NCI-H524 treated with DMSO at 0.1 percent for 48 hours (cell line): Measurements from ENCODE around the gene TRIM28.
"Not testable (repeated sequence)": the region's sequence is repeated elsewhere in the genome, so short reads cannot be mapped to it uniquely, and the experiment has no call there.

Experiments used
- DNase-seq: peaks from one replicate; lab custom pipeline; 2025; lab: John Stamatoyannopoulos, UW

TRIM28 gene

DNA sequence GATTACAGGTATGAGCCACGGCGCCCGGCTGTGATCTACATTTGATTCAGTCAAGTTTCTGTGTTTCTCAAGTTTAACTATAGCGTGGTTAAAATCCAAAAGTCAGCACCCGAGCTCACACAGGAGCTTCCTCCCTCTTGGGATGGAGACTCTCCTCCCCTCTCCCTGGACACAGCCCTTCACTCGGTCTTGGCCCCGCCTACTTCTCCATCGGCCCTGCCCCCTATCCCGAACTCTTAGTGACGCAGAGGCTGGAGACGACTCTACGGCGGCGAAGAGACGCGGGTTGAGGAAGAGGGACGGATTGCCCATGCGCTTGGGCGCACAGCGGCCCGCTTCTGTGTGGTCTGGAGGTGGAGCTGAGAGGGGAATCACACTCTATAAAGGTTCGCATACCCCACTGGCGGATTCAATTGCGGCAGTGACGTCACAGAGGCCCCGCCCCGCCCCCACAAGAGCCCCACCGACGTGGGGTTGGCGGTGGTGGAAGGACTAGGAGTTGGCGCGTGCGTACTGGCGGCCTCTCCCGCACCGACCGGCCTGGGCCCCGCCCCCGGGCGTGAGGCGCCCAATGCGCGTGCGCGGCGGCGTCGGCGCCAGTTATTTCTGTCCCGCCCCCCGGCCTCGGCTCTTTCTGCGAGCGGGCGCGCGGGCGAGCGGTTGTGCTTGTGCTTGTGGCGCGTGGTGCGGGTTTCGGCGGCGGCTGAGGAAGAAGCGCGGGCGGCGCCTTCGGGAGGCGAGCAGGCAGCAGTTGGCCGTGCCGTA, at the start of gene TRIM28:
Gene TRIM28 (plus strand): TSS at position 239 of the 765 bp plus-strand sequence. CDS start 694 bp downstream, outside the sequence.
- DNase-seq = no peak

DNA sequence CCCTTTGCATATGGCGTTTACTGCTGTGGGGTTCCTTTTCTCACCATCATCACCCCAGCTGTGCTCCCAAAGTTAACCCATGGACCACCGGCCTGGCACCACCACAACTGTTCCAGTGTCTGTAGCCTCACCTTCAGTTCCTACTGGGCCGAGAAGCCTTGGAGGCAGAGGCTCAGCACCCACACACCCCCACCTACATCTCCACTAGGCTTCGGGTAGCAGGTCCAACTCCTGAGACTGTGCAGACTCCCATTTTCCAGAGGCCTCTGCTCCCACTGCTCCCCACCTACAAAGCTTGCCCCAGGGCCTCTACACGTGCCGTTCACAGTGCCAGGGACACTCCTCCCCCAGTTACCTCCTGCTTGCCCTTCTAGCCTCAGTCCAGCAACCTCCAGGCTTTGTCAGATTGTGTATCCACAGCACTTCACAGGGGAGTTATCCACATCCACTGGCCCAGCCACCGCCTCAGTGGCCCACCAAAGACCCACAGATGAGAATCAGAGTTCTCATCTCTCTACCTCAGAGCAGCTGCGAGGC, 46.2 kb upstream of the TRIM28 start:
- DNase-seq = no peak

DNA sequence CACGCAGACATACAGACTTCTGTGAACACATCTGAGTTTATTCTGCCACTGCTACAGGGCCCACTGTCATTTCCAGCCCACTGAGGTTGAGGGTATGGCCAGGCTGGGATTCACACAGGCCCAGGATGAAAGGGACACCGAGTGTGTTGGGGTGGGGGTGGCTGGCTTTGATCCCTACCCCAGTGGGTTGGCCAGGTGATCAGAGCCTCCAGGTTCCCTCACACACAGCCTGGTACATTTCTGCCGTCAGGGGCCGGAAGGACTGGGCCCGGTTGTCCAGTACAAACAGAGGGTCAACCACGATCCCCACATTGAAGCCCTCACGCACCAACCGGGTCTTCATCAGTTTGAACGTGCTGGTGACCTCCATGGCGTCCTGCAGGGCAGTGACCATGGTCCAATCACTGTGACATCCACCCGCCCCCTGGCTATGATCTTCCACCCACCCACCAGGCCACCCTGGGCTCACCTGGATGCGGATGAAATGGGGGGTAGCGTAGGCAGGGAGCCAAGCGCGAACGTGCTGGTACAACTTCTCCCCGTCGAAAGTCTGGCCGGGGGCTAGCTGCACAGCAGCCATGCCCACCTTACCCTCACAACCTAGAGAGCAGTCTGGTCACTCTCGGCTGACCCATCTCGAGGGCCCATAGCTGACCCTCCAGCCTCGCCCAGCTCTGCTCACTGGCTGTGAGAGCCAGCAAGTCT, 45.4 kb upstream of the TRIM28 start:
- DNase-seq = no peak

DNA sequence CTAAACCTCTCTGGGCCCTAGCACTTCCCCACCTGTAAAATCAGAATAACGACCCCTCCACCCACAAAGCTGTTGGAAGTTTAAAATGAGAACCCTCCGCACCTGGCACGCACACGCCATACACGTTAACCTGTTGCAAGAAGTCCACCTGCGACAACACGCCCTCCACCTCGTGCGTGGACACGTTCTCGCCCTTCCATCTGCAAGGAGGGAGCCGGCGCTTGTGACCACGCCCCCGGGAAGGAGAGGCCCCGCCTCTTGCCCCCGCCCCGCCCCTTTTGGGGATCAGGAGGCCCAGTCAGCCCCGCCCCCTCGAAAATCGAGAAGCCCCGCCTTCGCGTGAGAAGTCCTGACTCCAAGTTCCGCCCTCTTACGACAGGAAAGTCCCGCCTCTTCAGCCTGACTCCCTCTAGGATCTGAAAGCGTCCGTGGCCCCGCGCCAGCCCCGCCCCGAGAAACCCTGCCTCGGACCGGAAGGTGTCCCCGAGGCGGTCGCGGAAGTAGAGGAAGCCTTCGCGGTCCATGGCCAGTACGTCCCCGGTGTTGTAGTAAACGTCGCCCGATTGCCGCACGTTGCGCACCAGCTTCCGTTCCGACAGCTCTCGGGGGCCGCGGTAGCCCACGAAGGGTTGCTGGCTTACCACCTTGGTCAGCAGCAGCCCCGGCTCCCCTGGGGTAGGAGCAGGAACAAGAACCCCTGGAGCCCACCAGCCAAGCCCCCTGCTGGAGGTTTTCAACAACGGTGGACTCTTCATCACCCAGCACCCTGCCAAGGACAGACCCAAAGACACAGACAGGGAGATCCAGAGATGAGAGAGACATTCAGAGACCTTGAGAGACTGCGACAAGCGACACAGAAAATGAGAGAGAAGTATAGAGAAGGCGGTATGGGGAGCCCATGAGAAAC, 44.6 kb upstream of the TRIM28 start:
- peak; percentile 85 for DNase-seq

DNA sequence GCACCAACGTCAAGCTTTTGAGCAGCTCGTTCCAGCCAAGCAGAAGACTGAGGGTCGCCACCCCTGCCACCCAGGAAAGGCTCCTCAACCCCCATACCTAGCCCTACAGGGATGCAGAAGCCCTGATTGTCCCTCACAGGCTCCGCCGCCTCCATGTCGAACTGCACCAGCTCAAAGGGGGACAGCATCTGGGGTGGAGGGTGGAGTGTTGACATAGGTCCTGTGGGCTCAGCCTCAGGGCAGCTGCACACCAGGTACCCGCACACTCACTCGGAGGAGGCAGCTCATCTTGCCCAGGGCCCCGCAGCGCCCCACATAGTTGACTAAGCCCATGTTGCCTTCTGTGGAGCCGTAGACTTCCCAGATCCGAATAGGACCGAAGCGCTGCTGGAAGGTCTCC, 43.6 kb upstream of the TRIM28 start:
- DNase-seq = no peak

DNA sequence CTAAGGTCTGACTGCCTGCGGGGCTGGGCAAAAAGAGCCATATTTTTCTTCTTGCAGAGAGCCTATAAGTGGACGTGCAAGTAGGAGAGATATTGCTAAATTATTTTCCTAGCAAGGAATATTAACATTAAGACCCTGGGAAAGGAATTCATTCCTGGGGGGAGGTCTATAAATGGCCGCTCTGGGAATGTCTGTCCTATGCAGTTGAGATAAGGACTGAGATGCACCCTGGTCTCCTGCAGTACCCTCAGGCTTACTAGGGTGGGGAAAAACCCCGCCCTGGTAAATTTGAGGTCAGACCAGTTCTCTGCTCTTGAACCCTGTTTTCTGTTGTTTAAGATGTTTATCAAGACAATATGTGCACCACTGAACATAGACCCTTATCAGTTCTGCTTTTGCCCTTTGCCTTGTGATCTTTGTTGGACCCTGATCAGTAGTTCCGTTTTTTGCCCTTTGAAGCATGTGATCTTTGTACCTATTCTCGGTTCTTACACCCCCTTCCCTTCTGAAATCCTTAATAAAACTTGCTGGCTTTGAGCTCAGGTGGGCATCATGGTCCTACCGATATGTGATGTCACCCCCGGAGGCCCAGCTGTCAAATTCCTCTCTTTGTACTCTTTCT, 36.2 kb upstream of the TRIM28 start:
- not testable (repeated sequence) for DNase-seq

DNA sequence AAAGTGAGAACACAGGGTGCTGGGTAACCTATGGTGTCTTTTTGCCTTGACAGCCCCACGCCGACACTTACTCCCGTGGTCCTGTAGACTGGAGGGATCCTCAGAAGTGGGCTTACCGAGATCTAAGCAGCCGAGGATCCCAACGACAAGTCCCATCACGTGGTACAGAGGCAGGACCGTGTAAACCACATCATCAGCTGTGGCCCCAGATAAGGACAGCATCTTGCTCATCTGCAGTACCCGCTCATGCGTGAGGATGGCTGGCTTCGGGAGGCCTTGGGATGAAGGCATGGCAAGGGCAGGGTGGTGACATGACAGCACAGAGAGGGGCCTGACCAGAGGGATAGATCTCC, 34.2 kb upstream of the TRIM28 start:
- DNase-seq = no peak

DNA sequence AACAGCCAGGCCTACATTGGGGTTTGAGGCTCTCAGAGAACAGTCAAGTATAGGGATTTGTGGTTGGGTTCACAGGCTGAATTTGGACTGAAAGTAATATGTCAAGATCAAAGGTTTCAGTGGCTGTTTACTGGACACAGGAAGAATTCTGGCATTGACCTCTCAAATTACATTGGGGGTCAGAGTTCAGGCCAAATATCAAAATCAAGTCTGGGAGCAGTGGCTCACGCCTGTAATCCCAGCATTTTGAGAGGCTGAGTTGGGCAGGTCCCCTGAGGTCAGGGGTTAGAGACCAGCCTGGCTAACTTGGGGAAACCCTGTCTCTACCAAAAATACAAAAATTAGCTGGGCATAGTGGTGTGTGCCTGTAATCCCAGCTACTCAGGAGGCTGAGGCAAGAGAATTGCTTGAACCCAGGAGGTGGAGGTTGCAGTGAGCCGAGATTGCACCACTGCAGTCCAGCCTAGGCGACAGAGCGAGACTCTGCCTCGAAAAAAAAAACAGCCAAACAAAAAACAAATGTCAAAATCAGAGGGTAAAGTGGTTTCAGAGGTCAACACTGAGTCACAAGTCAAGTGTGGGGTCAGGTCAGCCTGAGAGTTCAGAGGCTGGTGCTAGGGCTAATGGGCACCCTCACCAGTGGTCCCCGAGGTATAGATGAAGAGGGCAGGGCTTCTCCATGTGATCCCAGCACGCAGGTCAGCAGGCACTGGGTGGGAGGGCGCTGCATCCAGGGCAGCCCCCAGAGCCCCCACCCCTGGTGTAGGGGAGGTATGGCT, 33.6 kb upstream of the TRIM28 start:
- no peak for DNase-seq

DNA sequence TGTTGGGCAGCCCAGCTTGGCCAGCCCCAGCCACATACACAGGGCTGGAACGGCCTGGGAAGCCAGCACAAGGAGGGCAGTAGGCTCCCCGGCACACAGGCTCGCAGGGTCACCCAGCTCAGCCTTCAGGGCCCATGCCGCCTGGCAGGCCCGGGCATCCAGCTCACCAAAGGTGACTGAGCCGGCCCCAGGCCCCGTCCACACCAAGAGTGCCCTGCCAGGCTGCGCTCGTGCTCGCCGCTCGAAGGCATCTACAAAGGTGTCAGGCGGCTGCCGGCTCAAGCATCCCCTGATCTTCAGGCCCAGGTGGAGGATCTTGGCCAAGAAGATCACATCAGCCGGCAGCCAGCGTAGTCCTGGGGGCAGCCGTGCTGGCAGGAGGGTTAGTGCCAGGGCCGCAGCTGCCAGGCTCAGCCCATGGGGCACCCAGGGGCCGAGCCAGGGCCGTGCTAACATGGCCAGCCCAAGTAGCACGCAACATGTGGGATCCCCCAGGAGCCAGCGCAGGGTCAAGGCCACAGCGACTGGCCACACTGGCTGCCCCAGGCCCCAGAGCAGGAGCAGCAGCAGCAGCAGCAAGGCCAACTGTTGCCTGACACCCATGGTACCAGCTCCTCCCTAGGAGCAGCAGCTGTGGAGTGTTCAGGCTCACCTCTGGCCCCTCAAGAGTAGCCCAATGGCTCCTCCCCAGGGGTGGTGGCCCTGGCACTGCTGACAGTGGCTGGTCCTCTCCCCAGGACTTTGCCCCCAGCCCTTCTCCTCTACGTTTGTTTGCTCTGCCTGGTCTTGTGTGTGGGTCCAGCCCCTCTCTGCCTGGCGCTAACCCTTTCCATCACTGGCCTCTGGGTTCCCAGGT, 32.3 kb upstream of the TRIM28 start, which contains the start of gene SLC27A5:
Gene SLC27A5 (minus strand): TSS at position 640 of the 856 bp plus-strand sequence. CDS start 37 bp downstream, at position 603.
- DNase-seq = no peak

DNA sequence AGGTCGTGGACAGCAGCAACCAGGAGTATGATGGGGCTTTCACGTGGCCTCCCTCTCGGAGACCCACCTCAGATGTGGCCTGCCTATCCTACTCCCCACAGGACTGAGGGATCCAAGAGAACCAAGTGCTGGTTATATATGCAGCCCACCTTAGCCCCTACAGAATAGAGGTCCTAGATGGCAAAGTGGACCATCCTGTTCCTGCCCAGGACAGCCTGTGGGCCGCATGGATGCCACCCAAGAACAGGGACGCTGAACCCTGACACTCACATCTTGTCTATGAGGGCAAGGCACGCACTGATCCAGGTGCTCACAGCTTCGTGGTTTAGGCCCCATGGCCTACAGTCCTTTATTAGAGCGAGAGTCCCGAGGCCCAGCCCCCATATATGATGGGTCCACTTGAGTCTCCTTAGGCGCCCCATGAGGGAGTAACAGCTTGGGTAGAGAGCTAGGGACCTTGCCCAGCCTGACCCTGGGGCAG, 30.6 kb upstream of the TRIM28 start:
- no peak for DNase-seq

DNA sequence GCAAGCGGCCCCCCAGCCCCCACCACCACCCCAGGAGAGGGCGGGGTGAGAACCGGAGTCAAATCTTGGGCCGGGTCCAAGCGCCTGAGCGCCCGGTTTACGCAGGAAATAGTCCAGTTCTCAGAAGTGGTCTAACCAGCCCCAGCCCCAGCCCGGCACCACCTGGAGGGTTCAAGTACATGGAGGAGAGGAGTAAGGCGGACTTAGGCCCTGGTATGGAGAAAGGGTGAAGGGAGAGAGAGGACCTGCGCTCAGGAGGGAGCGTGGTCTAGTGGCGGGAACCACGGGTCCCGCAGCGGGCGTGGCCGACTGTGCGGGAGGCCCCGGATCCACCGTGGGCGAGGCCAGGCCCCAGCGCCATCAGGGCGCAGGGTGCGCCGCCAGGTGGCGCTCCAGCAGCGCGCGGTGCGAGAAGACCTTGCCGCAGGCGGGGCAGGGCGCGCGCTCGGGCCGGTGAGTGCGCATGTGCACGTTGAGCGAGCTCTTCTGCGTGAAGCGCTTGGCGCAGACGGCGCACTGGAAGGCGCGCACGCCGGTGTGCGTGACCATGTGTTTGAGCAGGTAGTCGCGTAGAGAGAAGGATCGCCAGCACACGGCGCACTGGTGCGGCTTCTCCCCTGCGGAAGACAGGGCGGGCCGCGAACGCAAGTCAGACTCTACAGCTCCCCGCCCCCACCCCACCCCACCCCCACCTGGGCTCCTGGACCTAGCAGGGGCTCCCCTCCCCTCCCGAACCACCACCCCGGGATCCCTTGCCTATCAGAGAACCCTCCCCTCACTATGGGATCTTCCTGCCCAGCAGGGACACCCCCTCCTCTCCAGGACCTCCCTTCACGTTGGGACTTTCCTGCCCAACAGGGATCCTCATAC, 29.9 kb upstream of the TRIM28 start:
- peak; percentile 46 for DNase-seq

DNA sequence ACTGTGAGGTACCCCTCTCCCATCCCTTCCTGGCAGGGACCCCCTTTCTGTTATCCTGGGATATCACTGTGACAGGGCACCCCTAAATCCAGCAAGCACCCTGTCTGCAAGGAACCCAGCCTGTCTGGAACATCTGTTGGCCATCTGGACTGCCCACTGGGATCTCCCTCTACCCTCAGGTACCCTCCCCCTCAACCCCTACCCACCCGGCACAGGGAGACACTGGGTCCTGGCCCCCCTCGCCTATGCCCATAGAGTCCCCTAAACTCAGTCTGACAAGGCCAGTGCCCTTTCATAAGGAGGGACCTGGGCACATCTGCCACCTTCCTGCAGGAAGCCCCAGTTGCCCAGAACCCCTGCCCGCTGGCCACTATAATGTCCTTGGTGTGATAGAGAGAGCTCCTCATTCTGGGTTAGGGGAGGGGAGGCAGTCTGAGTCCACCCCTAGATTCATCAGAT, 29.3 kb upstream of the TRIM28 start:
- DNase-seq = no peak

DNA sequence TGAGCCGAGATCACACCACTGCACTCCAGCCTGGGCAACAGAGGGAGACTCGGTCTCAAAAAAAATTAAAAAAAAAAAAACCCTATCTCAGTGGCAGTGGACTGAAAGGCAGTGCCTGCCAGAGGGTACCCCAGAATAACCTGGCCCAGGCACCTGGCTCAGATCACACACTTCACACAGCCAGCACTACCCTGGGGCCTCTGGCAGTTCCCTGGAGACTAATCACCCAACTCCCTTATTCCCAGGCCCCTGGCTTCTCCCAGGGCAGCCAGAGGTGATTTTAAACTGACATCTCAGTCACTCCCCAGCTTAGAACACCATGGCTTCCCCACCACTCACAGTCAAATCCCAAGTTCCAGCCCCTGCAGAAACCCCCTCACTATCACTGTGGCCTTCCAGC, 28.6 kb upstream of the TRIM28 start:
- no peak for DNase-seq

DNA sequence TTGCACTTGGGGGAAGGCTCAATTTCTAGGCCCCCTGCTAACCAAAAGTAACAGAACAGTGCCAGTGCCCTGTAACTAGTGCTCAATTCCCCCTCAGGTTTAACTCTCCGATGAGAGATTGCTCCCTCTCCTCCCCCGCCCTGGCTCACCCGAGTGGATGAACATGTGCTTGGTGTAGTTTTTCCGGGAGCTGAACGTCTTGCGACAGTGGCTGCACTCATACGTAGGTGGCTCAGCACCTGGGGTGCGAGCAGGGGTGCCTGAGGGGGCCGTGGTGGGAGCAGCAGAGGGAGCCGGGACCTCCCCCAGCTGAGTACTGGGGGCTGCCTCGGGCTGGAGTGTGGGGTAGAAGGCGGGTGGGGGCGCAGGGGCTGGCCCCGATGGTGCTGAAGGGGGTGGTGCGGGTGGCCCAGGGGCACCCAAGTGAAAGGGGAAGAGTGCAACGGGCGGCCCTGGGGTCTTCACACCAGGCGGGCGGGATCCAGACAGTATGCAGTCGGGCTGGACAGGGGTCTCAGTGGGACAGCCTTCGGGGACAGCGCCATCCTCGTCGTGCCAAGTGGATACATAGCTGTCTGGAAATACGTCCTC, 27.5 kb upstream of the TRIM28 start:
- no peak for DNase-seq

DNA sequence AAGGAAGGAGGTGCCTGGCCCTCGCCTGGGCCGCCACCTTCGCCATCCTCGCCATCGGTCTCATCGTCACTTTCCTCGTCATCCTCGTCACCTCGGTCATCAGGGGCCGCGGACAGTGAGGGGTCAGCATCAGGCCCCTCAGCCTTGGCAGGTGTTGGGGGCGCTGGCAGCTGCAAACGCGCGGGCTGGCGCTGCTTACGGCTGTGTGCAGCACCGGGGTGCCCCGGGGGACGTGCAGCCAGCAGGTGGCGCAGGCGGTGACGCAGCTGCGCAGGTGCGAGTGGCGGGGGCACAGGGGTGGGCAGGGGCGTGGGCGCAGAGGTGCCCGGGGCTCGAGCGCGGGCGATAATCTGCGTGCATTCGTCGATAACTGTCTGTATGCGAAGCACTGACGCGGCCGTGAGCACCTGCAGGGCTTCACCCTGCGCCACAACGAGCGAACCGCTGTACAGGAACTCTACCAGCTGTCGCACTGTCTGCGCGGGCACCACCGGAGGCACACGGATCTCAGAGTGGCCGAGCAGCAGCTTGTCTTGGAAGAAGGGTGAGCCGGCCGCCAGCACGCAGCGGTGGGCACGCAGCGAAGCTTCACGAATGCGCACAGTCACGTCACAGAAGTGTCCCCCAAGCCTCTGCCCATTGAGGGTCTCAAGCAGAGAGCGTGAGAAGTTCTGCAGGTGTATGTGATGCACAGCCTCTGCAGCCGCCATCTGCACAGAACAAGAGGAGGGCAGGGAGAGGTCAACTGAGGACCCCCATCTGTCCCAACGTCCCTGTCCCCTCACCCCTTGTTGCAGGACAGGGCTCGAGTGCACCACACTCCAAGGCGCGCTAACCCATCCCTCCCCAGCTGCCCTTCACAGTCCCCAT, 26.7 kb upstream of the TRIM28 start:
- no peak for DNase-seq

DNA sequence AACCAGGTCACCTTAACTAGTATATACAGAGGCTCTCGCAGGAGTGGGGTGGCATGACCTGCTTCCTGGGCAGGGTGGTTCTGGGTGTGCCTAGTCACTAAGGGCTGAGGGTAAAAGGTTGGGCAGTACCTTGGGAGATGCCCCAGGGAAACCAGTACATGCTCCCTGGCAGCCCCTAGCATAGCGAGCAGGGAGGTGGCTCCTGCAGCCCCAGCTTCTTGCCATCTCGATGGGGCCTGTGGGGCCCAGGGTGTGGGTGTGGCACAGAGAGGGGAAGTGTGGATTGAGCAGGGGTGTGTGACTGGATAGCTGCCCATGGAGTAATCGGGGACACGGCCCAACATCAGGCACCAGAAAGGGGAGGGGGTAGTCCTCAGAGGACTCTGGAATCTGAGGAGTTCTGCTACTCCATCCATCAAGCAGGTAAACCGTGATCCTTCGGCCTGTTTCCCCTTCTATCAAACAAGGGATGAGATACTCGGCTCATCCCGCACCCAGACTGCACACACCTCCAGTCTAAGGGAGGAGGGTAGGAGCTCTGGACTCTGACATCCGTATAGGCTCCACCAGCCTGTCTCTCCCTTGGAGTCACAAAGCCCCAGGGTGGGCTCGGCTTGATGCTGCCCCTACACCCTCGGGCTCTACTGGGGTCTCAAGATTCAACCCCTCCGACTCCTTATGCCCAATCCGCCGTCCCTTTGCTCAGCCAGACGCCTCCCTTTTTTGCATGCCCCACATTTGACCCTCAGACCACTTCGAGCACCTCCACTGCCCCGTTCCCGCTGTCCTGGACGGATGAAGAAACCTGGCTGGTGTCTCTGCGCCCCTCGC, 25.4 kb upstream of the TRIM28 start:
- no peak for DNase-seq

DNA sequence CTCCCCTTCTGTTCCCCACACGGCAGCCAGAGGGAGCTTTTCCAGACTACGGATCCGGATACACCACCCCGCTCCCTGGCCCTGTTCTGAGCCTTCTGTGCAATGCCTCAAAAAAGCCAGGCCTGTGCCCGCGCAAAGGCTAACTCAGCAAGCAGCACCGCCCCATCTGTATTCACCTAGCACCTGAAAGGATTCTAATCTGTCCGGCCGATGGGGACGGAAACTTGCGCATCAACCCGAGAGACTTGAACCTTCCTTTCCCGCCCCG, 24.8 kb upstream of the TRIM28 start:
- peak; percentile 44 for DNase-seq
